HG02763 (cell line): ENCODE results near the gene TBC1D21.

Source experiments
- ATAC-seq: cut with Tn5 transposase; IDR thresholded peaks from one replicate; pipeline ENCODE4 v1.9.1; 2021; ENCODE audit warnings: mild to moderate bottlenecking, moderate library complexity; ENCODE audit not compliant: unreplicated experiment

The TBC1D21 gene

GRCh38 chr15:73888224-73889041, 15.1 kb downstream of the TBC1D21 start:
- ATAC-seq, result no peak

GRCh38 chr15:73889053-73889761, 15.8 kb downstream of the TBC1D21 start:
- no peak for ATAC-seq

GRCh38 chr15:73889762-73890124, 16.4 kb downstream of the TBC1D21 start:
- ATAC-seq, result no peak

- ATAC-seq, result no peak
These were observed 18.3 kb downstream of the TBC1D21 start for GRCh38 chr15:73891328-73892315.

GRCh38 chr15:73892446-73893226, 19.3 kb downstream of the TBC1D21 start:
- ATAC-seq, result no peak

- ATAC-seq, result no peak
These were observed 20.9 kb downstream of the TBC1D21 start for GRCh38 chr15:73894133-73894814.

GRCh38 chr15:73897441-73898261, 24.3 kb downstream of the TBC1D21 start:
- no peak for ATAC-seq

GRCh38 chr15:73899197-73900094, 26.1 kb downstream of the TBC1D21 start:
- no peak for ATAC-seq

GRCh38 chr15:73900095-73900712, 26.8 kb downstream of the TBC1D21 start:
- ATAC-seq, result no peak

GRCh38 chr15:73901126-73901810, 27.9 kb downstream of the TBC1D21 start:
- no peak for ATAC-seq

GRCh38 chr15:73902121-73903020, 29.0 kb downstream of the TBC1D21 start:
- no peak for ATAC-seq

GRCh38 chr15:73904026-73904815, 30.9 kb downstream of the TBC1D21 start:
- no peak for ATAC-seq

- no peak for ATAC-seq
These were observed 32.0 kb downstream of the TBC1D21 start for GRCh38 chr15:73905225-73905827.

GRCh38 chr15:73906346-73907034, 33.1 kb downstream of the TBC1D21 start:
- ATAC-seq, result no peak
